ENCODE measurements around the gene DYNC1LI2.

DNA sequence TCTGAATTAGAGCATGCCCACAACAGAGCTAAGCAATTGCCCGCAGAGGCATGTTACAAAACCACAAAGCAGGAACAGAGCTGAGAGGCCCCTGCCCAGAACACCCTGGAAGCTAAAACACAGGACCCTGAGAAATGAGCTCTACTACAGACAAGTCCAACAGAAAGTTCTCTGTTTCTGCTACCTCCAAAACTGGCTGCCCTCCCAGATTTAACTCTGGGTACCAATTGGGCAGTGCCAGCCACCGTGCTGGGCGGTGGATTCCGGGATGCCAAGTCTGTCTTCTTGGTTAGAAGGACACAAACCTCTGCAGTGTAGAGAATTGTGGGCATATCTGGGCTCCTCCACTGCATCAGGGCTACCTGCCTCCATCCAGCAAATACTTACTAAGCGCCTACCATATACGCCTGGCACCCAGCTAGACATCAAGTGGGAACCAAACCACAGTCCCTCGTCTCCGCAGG is 55.9 kb downstream of the DYNC1LI2 start:
- TF ChIP-seq, protein P1, sequence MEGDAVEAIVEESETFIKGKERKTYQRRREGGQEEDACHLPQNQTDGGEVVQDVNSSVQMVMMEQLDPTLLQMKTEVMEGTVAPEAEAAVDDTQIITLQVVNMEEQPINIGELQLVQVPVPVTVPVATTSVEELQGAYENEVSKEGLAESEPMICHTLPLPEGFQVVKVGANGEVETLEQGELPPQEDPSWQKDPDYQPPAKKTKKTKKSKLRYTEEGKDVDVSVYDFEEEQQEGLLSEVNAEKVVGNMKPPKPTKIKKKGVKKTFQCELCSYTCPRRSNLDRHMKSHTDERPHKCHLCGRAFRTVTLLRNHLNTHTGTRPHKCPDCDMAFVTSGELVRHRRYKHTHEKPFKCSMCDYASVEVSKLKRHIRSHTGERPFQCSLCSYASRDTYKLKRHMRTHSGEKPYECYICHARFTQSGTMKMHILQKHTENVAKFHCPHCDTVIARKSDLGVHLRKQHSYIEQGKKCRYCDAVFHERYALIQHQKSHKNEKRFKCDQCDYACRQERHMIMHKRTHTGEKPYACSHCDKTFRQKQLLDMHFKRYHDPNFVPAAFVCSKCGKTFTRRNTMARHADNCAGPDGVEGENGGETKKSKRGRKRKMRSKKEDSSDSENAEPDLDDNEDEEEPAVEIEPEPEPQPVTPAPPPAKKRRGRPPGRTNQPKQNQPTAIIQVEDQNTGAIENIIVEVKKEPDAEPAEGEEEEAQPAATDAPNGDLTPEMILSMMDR (IDR thresholded peaks at IDR 0.05), result no peak
- no peak for TF ChIP-seq POLR2A (IDR thresholded peaks at IDR 0.05)
